CD14-positive monocyte (primary cell): ENCODE results near the gene NFATC2. TPM values are rescaled to one million over a fixed set of nuclear protein-coding genes. Genes with fewer than 3 reads are reported as not detected.

Experiments
- DNase-seq, 3 donors: peaks; one replicate each; pipeline ENCODE4 v3.0.0-alpha.2; 2011 to 2022
- H2AFZ ChIP-seq: 2 replicates; pipeline ENCODE4 v1.6.0; 2012; ENCODE audit warnings: mild to moderate bottlenecking, low read depth, low read length, inconsistent platforms; ENCODE audit not compliant: insufficient read depth, poor library complexity, severe bottlenecking
- H3K27ac ChIP-seq, 2 donors: 1 replicate in 1 of 2; 2 replicates in 1 of 2; pipeline ENCODE4 v1.5.1; 2012 to 2013; ENCODE audit warnings: low read length in 2 of 2, control low read depth in 1 of 2, inconsistent platforms in 1 of 2, low read depth in 1 of 2, mild to moderate bottlenecking in 1 of 2
- H3K27me3 ChIP-seq, 2 donors: one replicate each; pipeline versions ENCODE4 v1.6.0 to v1.6.1; 2011 to 2013; ENCODE audit warnings: low read length in 2 of 2; ENCODE audit not compliant: control insufficient read depth in 2 of 2, insufficient read depth in 2 of 2
- H3K36me3 ChIP-seq, 2 donors: replicated peaks in 1 of 2; 1 replicate in 1 of 2; 2 replicates in 1 of 2; pipeline versions ENCODE4 v1.5.1 to v1.6.1; 2012 to 2013; ENCODE audit warnings: low read length in 2 of 2, control low read depth in 1 of 2, inconsistent platforms in 1 of 2, mild to moderate bottlenecking in 1 of 2; ENCODE audit not compliant: insufficient read depth in 2 of 2, control insufficient read depth in 1 of 2
- H3K4me1 ChIP-seq, 2 donors: 1 replicate in 1 of 2; 2 replicates in 1 of 2; pipeline versions ENCODE4 v1.5.1 to v1.6.1; 2012 to 2013; ENCODE audit warnings: low read length in 2 of 2, control low read depth in 1 of 2, inconsistent platforms in 1 of 2, mild to moderate bottlenecking in 1 of 2, moderate library complexity in 1 of 2; ENCODE audit not compliant: insufficient read depth in 2 of 2, control insufficient read depth in 1 of 2
- H3K4me2 ChIP-seq: replicated peaks from 2 replicates; pipeline ENCODE3; 2012; ENCODE audit warnings: low read length, moderate library complexity, mild to moderate bottlenecking; ENCODE audit not compliant: poor library complexity, severe bottlenecking; ENCODE audit errors: extremely low read depth
- H3K4me3 ChIP-seq, 3 experiments: fragments of 200-600 bp in 1 of 3; sonication (generic) in 1 of 3; replicated peaks in 1 of 3; 1 replicate in 2 of 3; 2 replicates in 1 of 3; pipeline ENCODE4 v1.5.1; 2011 to 2013; ENCODE audit warnings: low read length in 3 of 3, mild to moderate bottlenecking in 3 of 3, control low read depth in 2 of 3, low read depth in 2 of 3, inconsistent platforms in 1 of 3, moderate library complexity in 1 of 3
- H3K79me2 ChIP-seq: 2 replicates; pipeline ENCODE4 v1.6.0; 2012; ENCODE audit warnings: mild to moderate bottlenecking, control low read depth, inconsistent platforms, low read length, moderate library complexity; ENCODE audit not compliant: insufficient read depth
- H3K9ac ChIP-seq: 2 replicates; pipeline ENCODE4 v1.6.0; 2017; ENCODE audit warnings: low read length, mild to moderate bottlenecking; ENCODE audit not compliant: insufficient read depth, poor library complexity, severe bottlenecking
- H3K9me3 ChIP-seq, 2 donors: replicated peaks in 1 of 2; 1 replicate in 1 of 2; 2 replicates in 1 of 2; pipeline versions ENCODE4 v1.5.1 to v1.6.1; 2012 to 2013; ENCODE audit warnings: low read length in 2 of 2, control low read depth in 1 of 2; ENCODE audit not compliant: control insufficient read depth in 1 of 2, insufficient read depth in 1 of 2
- H4K20me1 ChIP-seq: 2 replicates; pipeline ENCODE4 v1.6.0; 2012; ENCODE audit warnings: mild to moderate bottlenecking, low read length, control low read depth, moderate library complexity; ENCODE audit not compliant: insufficient read depth
- H3K27ac Mint-ChIP-seq, 7 donors: one replicate each; pipeline ENCODE4 v1.8.0; 2020; ENCODE audit warnings: mild to moderate bottlenecking in 7 of 7, mixed read lengths in 7 of 7, moderate library complexity in 6 of 7, inconsistent platforms in 2 of 7
- H3K27me3 Mint-ChIP-seq, 3 donors: one replicate each; pipeline ENCODE4 v1.8.0; 2021 to 2022; ENCODE audit warnings: low read depth in 3 of 3, mild to moderate bottlenecking in 3 of 3, mixed read lengths in 3 of 3, moderate library complexity in 3 of 3, inconsistent platforms in 1 of 3
- H3K36me3 Mint-ChIP-seq, 2 donors: one replicate each; pipeline ENCODE4 v1.8.0; 2020; ENCODE audit warnings: mixed read lengths in 2 of 2, inconsistent platforms in 1 of 2, mild to moderate bottlenecking in 1 of 2
- H3K4me1 Mint-ChIP-seq: one replicate; pipeline ENCODE4 v1.8.0; 2020; ENCODE audit warnings: mild to moderate bottlenecking, mixed read lengths
- H3K4me3 Mint-ChIP-seq, 2 donors: one replicate each; pipeline ENCODE4 v1.8.0; 2020; ENCODE audit warnings: mild to moderate bottlenecking in 2 of 2, mixed read lengths in 2 of 2, moderate library complexity in 1 of 2
- H3K9me3 Mint-ChIP-seq, 7 donors: one replicate each; pipeline ENCODE4 v1.8.0; 2020 to 2022; ENCODE audit warnings: mixed read lengths in 7 of 7, mild to moderate bottlenecking in 6 of 7, moderate library complexity in 6 of 7, inconsistent platforms in 2 of 7
- WGBS: methylation state at CpG from one replicate; pipeline ENCODE4 v1.1.5; 2013; ENCODE audit warnings: missing lambda C conversion rate; ENCODE audit not compliant: insufficient coverage; 5-methylcytosine and 5-hydroxymethylcytosine counted together
- intact Hi-C, 2 donors: fragments of 100-400 bp; cut with micrococcal nuclease; formaldehyde crosslinking; loops; one replicate each; pipeline versions ENCODE4 v1.15.0 to v1.15.1; 2023
- polyA plus RNA-seq, 3 donors: library from polyadenylated mRNA; depleted of rRNA in 1 of 3; unstranded in 2 of 3; stranded (reverse) in 1 of 3; fragments of 300-500 nt in 2 of 3; fragments of >200 nt in 1 of 3; fragmentation: Illumina TruSeq in 2 of 3; gene quantifications; 1 replicate in 2 of 3; 2 replicates in 1 of 3; pipeline ENCODE4 v1.2.3, GENCODE V29; 2012 to 2021
- TF ChIP-seq, protein P1 (sequence below): fragments of 200-600 bp; IDR thresholded peaks from one replicate; pipeline ENCODE4 v1.8.0; 2022; ENCODE audit warnings: antibody characterized with exemption, mild to moderate bottlenecking

The NFATC2 gene
- polyA plus RNA-seq, 3 donors, result 0.03 to 0.18 (median 0.11) TPM

DNA sequence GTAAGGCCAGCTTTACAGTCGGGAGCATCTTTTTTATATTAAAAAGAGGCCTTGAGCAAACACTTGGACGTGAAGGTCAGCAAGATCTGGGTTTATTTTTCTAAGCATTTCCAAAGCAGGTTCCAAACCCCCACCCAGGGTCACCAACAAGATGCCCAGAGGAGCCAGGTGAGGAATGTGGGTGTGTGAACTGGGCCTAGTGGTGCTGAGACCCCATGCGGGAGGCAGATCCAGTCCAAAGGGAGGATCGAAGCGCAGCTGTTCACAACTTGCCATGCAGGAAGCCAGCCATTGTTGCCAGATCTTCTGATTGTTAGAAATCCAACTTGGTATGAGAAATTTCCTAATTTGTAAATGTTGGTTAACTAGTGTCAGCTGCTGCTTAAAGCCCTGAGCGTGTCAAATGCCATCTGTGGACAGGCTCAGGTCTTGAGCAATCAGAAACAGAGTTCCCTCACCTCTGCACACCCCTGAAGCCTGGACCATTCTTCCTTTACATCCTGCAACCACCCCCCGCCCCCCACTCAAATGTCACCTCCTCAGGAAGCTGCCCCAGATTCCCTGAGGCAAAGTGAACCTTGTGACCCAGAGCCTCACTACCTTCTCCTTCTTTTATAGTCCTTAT, 46.5 kb downstream of the NFATC2 start:
- Histone ChIP-seq H3K36me3 (no peaks in the 10 kb centered on the region), H4K20me1 (no peaks in the 10 kb centered on the region), H3K79me2 (no peaks in the 10 kb centered on the region), H3K27ac (no peak overlapping the region), H3K9ac (no peak overlapping the region), H3K9me3 (no peaks in the 10 kb centered on the region), H3K4me1 (peaks cover 42 to 47% of the 10 kb centered on the region in 2 donors), H3K4me2 (no peak overlapping the region), H3K4me3 (no peak overlapping the region), H3K27me3 (peaks cover 0 to 14% of the 10 kb centered on the region in 2 donors), H2AFZ (no peak overlapping the region)
- no peak for DNase-seq
- peaks cover 62% of the 10 kb centered on the region for H3K4me1 Mint-ChIP-seq
- intact Hi-C loops, result no loop called here
- peaks cover 0 to 4% of the 10 kb centered on the region in 2 donors for H3K36me3 Mint-ChIP-seq
- TF ChIP-seq, protein P1, sequence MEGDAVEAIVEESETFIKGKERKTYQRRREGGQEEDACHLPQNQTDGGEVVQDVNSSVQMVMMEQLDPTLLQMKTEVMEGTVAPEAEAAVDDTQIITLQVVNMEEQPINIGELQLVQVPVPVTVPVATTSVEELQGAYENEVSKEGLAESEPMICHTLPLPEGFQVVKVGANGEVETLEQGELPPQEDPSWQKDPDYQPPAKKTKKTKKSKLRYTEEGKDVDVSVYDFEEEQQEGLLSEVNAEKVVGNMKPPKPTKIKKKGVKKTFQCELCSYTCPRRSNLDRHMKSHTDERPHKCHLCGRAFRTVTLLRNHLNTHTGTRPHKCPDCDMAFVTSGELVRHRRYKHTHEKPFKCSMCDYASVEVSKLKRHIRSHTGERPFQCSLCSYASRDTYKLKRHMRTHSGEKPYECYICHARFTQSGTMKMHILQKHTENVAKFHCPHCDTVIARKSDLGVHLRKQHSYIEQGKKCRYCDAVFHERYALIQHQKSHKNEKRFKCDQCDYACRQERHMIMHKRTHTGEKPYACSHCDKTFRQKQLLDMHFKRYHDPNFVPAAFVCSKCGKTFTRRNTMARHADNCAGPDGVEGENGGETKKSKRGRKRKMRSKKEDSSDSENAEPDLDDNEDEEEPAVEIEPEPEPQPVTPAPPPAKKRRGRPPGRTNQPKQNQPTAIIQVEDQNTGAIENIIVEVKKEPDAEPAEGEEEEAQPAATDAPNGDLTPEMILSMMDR, result no peak
- H3K27ac Mint-ChIP-seq, result no peak overlapping the region
- WGBS, result 43% methylated on average over 4 of the region's 7 CpGs
- no peak overlapping the region for H3K4me3 Mint-ChIP-seq
- H3K27me3 Mint-ChIP-seq, result peaks cover 16 to 40% (median 20%) of the 10 kb centered on the region in 3 donors
- H3K9me3 Mint-ChIP-seq, result peaks cover 0 to 3% (median 0%) of the 10 kb centered on the region in 7 donors

GRCh38 chr20:51495291-51495690, 47.2 kb downstream of the NFATC2 start:
- Histone ChIP-seq H3K27ac (no peak overlapping the region), H3K4me2 (no peak overlapping the region), H4K20me1 (no peaks in the 10 kb centered on the region), H3K9ac (no peak overlapping the region), H3K36me3 (no peaks in the 10 kb centered on the region), H3K27me3 (peaks cover 0 to 14% of the 10 kb centered on the region in 2 donors), H3K9me3 (no peaks in the 10 kb centered on the region), H3K4me1 (peaks cover 41 to 47% of the 10 kb centered on the region in 2 donors), H3K4me3 (no peak overlapping the region), H2AFZ (no peak overlapping the region), H3K79me2 (no peaks in the 10 kb centered on the region)
- Mint-ChIP-seq H3K27me3 (peaks cover 16 to 42% (median 20%) of the 10 kb centered on the region in 3 donors), H3K36me3 (peaks cover 0 to 4% of the 10 kb centered on the region in 2 donors), H3K4me3 (no peak overlapping the region), H3K9me3 (peaks cover 0 to 3% (median 0%) of the 10 kb centered on the region in 7 donors), H3K4me1 (peaks cover 62% of the 10 kb centered on the region), H3K27ac (no peak overlapping the region)
- intact Hi-C loops, result no loop called here
- TF ChIP-seq, protein P1, result no peak
- no peak for DNase-seq
- WGBS, result 100% methylated on average over 2 of the region's 4 CpGs
